Mucosa of descending colon (tissue), 3 donors: ENCODE data around the gene GREB1. TPM values are rescaled to one million over a fixed set of nuclear protein-coding genes. Genes with fewer than 3 reads are reported as not detected.

Experiments
- ATAC-seq: fragments of 200-7000 bp; cut with Tn5 transposase; one replicate; pipeline ENCODE4 v1.9.1; 2020; ENCODE audit warnings: mild to moderate bottlenecking, moderate library complexity
- DNase-seq, 3 donors: peaks; one replicate each; pipeline ENCODE4 v3.0.0-alpha.2; 2020
- H3K36me3 ChIP-seq: fragments of 200-600 bp; one replicate; pipeline ENCODE4 v1.8.0; 2021; ENCODE audit warnings: low read depth, mild to moderate bottlenecking
- H3K4me1 ChIP-seq: fragments of 200-600 bp; one replicate; pipeline ENCODE4 v1.8.0; 2021; ENCODE audit warnings: low read depth, mild to moderate bottlenecking
- H3K4me3 ChIP-seq: fragments of 200-600 bp; one replicate; pipeline ENCODE4 v1.8.0; 2021; ENCODE audit warnings: mild to moderate bottlenecking
- H3K9me3 ChIP-seq: fragments of 200-600 bp; one replicate; pipeline ENCODE4 v1.8.0; 2021; ENCODE audit warnings: mild to moderate bottlenecking
- intact Hi-C, 2 donors: fragments of 100-400 bp; cut with DNase I in 1 of 2; cut with micrococcal nuclease in 1 of 2; formaldehyde crosslinking; loops; one replicate each; pipeline versions ENCODE4 v1.11.0 to v1.11.1; 2022; cut with DNase I, micrococcal nuclease
- total RNA-seq, 3 donors: library from RNA; stranded (reverse); fragmentation: NEBNext Ultra II Directional in 2 of 3; extraction: Animal tissue kit (Norgen Biotek cat#: 25700) in 2 of 3; gene quantifications; one replicate each; pipeline versions ENCODE4 v1.2.1 to v1.2.4, GENCODE V29; 2021 to 2023
- TF ChIP-seq, protein P1 (sequence below): fragments of 200-600 bp; IDR thresholded peaks from one replicate; pipeline ENCODE4 v1.8.0; 2022; ENCODE audit warnings: antibody characterized with exemption, mild to moderate bottlenecking
- donor health status: DM: no; HTN: no; CAD: no; lungs with moderate emphysema.
- donor health status: DM: no; HTN: no; CAD: no.
- donor health status: DM: no; HTN: yes; CAD: no.

Gene GREB1
- total RNA-seq, 3 donors from 2014 or later, result 1.4 to 2.5 (median 1.6) TPM

DNA sequence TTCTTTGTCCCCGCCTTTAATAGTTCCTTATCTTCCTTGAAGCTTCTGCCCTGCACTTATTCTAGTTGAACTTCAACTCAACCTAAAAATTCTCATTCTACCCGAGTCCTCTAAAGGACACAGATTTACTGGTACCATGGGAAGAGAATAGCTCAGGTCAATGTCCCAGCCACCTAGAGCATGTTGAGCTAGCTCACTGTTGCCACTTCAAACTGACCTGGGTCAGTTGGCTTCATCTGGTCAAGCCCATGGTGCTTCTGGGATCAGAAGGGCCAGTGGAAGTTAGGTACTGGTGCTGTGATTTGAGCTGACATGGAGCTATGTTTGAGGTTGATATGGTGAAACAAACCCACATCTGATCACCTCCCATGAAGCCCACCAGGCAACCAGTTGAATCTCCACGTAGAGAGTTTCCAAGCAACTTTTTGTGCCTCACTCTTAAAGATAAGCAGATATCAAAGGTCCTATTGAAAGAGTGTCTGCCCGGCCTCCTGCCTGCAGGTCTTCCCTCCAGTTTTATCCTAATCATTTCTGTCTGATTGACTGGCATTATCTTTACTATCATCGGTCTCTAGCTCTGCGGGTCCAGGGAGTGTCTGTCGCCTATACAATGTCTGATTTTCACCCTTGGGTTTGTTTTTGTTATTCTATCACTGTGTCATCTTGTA lies 17.2 kb downstream of the GREB1 start:
- no peak overlapping the region for H3K4me3 ChIP-seq
- no peaks in the 10 kb centered on the region for H3K4me1 ChIP-seq
- ATAC-seq (no peak), DNase-seq (no peak)
- intact Hi-C loops, result no loop called here
- no peaks in the 10 kb centered on the region for H3K36me3 ChIP-seq
- TF ChIP-seq, protein P1, sequence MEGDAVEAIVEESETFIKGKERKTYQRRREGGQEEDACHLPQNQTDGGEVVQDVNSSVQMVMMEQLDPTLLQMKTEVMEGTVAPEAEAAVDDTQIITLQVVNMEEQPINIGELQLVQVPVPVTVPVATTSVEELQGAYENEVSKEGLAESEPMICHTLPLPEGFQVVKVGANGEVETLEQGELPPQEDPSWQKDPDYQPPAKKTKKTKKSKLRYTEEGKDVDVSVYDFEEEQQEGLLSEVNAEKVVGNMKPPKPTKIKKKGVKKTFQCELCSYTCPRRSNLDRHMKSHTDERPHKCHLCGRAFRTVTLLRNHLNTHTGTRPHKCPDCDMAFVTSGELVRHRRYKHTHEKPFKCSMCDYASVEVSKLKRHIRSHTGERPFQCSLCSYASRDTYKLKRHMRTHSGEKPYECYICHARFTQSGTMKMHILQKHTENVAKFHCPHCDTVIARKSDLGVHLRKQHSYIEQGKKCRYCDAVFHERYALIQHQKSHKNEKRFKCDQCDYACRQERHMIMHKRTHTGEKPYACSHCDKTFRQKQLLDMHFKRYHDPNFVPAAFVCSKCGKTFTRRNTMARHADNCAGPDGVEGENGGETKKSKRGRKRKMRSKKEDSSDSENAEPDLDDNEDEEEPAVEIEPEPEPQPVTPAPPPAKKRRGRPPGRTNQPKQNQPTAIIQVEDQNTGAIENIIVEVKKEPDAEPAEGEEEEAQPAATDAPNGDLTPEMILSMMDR, result no peak
- H3K9me3 ChIP-seq, result no peaks in the 10 kb centered on the region

DNA sequence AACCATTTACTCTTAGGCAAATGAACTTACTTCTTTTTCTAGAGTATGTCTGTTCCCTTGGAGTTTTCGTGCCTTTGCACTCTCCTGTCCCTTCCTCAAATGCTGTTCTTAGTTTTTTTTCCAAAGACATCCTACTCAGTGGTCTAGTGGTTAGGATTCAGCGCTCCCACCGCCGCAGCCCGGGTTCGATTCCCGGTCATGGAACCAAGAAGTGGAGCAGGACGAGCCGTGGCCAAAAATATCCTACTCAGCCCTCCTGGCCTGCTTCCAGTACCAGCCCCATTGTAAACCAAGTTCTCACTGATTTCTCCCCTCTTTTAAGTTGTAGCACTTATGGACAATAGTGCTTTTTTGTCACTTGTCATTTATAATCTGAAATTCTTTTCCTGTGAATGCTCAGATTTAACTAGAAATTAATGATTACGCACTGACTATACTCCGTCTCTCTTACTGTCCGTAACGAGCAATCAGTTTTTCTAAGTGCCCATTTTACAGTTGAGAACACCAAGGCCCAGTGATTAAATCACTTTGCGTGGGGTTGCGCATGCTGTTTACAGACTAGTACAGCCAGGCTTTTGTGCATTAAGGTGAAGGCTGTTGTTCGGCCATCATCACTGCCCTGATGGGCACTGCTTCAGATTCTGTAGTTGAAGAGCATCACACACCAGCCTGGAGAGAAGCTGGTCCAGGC lies 17.9 kb downstream of the GREB1 start:
- intact Hi-C loops, result no loop called here
- no peaks in the 10 kb centered on the region for H3K36me3 ChIP-seq
- TF ChIP-seq, protein P1, result no peak
- DNase-seq (no peak), ATAC-seq (no peak)
- no peaks in the 10 kb centered on the region for H3K4me1 ChIP-seq
- H3K4me3 ChIP-seq, result no peak overlapping the region
- no peaks in the 10 kb centered on the region for H3K9me3 ChIP-seq

DNA sequence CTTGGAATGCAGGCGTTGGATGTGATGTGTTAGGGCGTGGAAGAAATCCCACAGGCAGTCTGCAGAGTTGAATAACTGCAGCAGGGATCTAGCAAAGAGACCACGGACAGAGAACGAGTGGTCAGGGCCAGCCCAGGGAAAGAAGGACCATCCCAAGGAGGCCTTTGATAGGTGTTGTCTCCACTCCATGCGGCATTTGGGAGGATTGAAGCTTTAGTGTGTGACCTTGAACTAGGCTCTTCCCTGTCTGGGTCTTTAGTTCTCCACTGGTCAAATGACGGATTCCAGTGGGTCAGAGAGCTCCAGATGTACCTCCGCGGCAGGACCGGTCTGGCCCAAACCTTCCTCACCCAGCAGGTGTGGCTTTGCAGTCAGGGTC lies 18.4 kb downstream of the GREB1 start:
- Histone ChIP-seq H3K9me3 (no peaks in the 10 kb centered on the region), H3K36me3 (no peaks in the 10 kb centered on the region), H3K4me1 (no peaks in the 10 kb centered on the region), H3K4me3 (no peak overlapping the region)
- intact Hi-C loops, result no loop called here
- ATAC-seq, result no peak
- TF ChIP-seq, protein P1, result no peak
- DNase-seq, result no peak

DNA sequence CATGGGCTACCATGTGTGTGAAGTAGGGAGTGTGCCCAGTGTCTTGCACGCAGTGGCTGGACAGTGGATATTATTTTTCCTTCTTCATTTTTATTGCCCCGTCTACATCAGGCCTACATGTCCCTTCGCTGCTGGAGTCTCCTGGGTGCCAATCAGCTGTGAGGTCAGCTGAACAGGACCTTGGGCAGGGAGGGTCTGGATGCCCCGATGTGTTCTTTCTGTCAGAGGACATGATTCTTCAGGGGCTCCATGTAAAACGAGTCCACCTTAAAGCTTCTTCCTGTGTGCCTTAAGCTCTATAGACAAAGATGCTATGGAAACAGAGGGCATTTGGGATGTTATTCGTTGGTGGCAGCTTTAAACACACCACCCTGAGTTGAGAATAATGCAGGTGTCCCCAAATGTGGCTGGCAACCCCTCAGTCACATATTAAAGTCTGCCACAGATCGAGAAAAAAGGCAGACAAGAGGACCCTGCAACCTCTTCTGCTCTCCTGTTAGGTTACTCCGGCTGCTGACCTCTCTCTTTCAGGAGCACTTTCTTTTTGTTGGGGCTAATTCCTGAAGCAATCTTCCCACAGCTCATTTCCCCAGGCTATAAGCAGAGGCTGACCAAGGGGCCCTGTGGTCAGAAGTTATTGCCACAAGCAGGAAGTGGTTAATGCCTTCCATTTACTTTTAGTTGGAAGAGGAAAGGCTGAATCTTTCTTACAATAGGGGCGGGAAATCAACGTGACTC lies 20.0 kb downstream of the GREB1 start:
- Histone ChIP-seq H3K36me3 (no peaks in the 10 kb centered on the region), H3K4me3 (no peak overlapping the region), H3K9me3 (no peaks in the 10 kb centered on the region), H3K4me1 (no peaks in the 10 kb centered on the region)
- intact Hi-C loops, result no loop called here
- TF ChIP-seq, protein P1, result no peak
- ATAC-seq (no peak), DNase-seq (no peak)

DNA sequence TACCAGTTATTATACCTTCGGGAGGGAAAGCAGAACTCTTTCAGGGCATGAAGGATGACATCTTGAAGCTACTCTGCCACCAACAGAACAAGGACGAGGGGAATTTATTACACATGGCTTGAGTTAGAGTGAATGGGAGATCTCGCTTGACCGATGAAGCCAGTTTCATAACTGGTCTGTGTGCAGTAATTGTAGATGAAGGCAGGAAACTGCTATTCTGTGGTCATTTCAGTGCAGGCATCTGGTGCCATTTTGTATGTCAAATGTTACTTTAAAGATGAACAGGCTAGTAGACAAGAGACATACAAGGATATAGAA lies 20.5 kb downstream of the GREB1 start:
- DNase-seq (no peak), ATAC-seq (no peak)
- no peaks in the 10 kb centered on the region for H3K36me3 ChIP-seq
- H3K9me3 ChIP-seq, result no peaks in the 10 kb centered on the region
- intact Hi-C loops, result no loop called here
- H3K4me1 ChIP-seq, result no peaks in the 10 kb centered on the region
- no peak overlapping the region for H3K4me3 ChIP-seq
- TF ChIP-seq, protein P1, result no peak
